ENCODE data around the gene RNASE2. TPM values are rescaled to one million over a fixed set of nuclear protein-coding genes. Genes with fewer than 3 reads are reported as not detected.

Gene RNASE2
- total RNA-seq, 2 experiments from 2014 or later, result not detected

- ChIA-PET CTCF (interaction anchor here (1.0 to 11.9 kb wide), 4 partner anchors 10 to 104 kb away, joined by 3 to 126 read pairs (median 4); no protein-coding TSS in a partner anchor), POLR2A (no interaction called here)
- no peaks in the 10 kb centered on the region for H3K9me3 Mint-ChIP-seq (ENCODE audit: insufficient read depth)
- H3K27me3 Mint-ChIP-seq (ENCODE audit: low read depth), result no peaks in the 10 kb centered on the region
- peaks cover 12% of the 10 kb centered on the region for H3K4me1 Mint-ChIP-seq (ENCODE audit: low read depth)
- H3K4me3 Mint-ChIP-seq, result no peak overlapping the region
- H3K27ac Mint-ChIP-seq, result no peak overlapping the region
- no peak for DNase-seq
- no peak for ATAC-seq
- peaks cover 17% of the 10 kb centered on the region for H3K36me3 Mint-ChIP-seq (ENCODE audit: low read depth)
Measured at GRCh38 chr14:21001218-21001617, 45.9 kb downstream of the RNASE2 start.

GRCh38 chr14:21003788-21004346, 48.6 kb downstream of the RNASE2 start:
- H3K9me3 Mint-ChIP-seq (ENCODE audit: insufficient read depth), result no peaks in the 10 kb centered on the region
- no peak for ATAC-seq

More at GRCh38 chr14:21003788-21004346, 48.6 kb downstream of the RNASE2 start:
- DNase-seq, result no peak
- ChIA-PET POLR2A (no interaction called here), CTCF (interaction anchor here (0.9 to 11.9 kb wide), 6 partner anchors 9 to 101 kb away, joined by 3 to 126 read pairs (median 9); no protein-coding TSS in a partner anchor)
- Mint-ChIP-seq H3K4me3 (no peak overlapping the region), H3K27me3 (ENCODE audit: low read depth) (no peaks in the 10 kb centered on the region), H3K27ac (no peak overlapping the region), H3K4me1 (ENCODE audit: low read depth) (no peaks in the 10 kb centered on the region), H3K36me3 (ENCODE audit: low read depth) (no peaks in the 10 kb centered on the region)

Other genes starting within 250 kb of the RNASE2 start
- gene EDDM3A, start 209.6 kb upstream of the RNASE2 start, total RNA-seq, result not detected
- not detected for gene EDDM3B, start 187.1 kb upstream of the RNASE2 start, total RNA-seq
- 1 to 10 TPM in 1 of 2 experiments, under 1 TPM in 1; 0.83 to 1.1 TPM for gene RNASE6, start 174.2 kb upstream of the RNASE2 start, total RNA-seq
- not detected for gene RNASE1, start 152.6 kb upstream of the RNASE2 start, total RNA-seq
- gene RNASE3, start 64.1 kb upstream of the RNASE2 start, total RNA-seq, result not detected
- gene METTL17, start 34.5 kb downstream of the RNASE2 start, total RNA-seq, result 100 to 1,000 TPM in 1 of 2 experiments, 10 to 100 TPM in 1; 97.5 to 103 TPM
- gene SLC39A2, start 43.8 kb downstream of the RNASE2 start, total RNA-seq, result not detected
- 1 to 10 TPM; 6.2 to 7.6 TPM for gene NDRG2, start 69.6 kb downstream of the RNASE2 start, total RNA-seq
- not detected for gene TPPP2, start 74.7 kb downstream of the RNASE2 start, total RNA-seq
- gene RNASE13, start 79.3 kb downstream of the RNASE2 start, total RNA-seq, result not detected
- not detected for gene RNASE7, start 86.9 kb downstream of the RNASE2 start, total RNA-seq
- gene RNASE8, start 102.3 kb downstream of the RNASE2 start, total RNA-seq, result not detected
- gene ARHGEF40, start 114.8 kb downstream of the RNASE2 start, total RNA-seq, result under 1 TPM; 0.53 to 0.83 TPM
- 1 to 10 TPM; 2.8 to 3.1 TPM for gene ZNF219, start 143.2 kb downstream of the RNASE2 start, total RNA-seq
- not detected for gene TMEM253, start 145.6 kb downstream of the RNASE2 start, total RNA-seq
- gene OR5AU1, start 200.6 kb downstream of the RNASE2 start, total RNA-seq, result not detected

Measured in activated CD8-positive, alpha-beta T cell treated with anti-CD3 and anti-CD28 coated beads, Interleukin-2, amount 10 ng/mL, durations not matched to agents 7 days and 5 days (primary cell).